ENCODE results near the gene GTF2I. TPM values are rescaled to one million over a fixed set of nuclear protein-coding genes. Genes with fewer than 3 reads are reported as not detected.
"Not testable (repeated sequence)": the region's sequence is repeated elsewhere in the genome, so short reads cannot be mapped to it uniquely, and the experiment has no call there.

The GTF2I gene
- total RNA-seq (2014; rRNA removed; shearing (Covaris generic)): 94.4 and 205 TPM in 2 replicates
- polyA plus RNA-seq (2015; cell fraction: cytosol; rRNA removed): 64.5 and 75.6 TPM in 2 replicates
- 301 and 363 TPM in 2 replicates for polyA plus RNA-seq (2015; cell fraction: nucleus; rRNA removed)

- no peak for DNase-seq (ENCODE audit: low read depth)
Measured at GRCh38 chr7:74657692-74658177, at the start of gene GTF2I. Gene GTF2I, plus strand, starts transcription at chr7:74657718. Its CDS starts 31,411 bp downstream, at chr7:74689129.

- peak; percentile 37 for DNase-seq (ENCODE audit: low read depth)
Measured at GRCh38 chr7:74612015-74612829, 45.3 kb upstream of the GTF2I start.

- DNase-seq (ENCODE audit: low read depth): no peak
Measured at GRCh38 chr7:74615933-74616780, 41.4 kb upstream of the GTF2I start.

DNA sequence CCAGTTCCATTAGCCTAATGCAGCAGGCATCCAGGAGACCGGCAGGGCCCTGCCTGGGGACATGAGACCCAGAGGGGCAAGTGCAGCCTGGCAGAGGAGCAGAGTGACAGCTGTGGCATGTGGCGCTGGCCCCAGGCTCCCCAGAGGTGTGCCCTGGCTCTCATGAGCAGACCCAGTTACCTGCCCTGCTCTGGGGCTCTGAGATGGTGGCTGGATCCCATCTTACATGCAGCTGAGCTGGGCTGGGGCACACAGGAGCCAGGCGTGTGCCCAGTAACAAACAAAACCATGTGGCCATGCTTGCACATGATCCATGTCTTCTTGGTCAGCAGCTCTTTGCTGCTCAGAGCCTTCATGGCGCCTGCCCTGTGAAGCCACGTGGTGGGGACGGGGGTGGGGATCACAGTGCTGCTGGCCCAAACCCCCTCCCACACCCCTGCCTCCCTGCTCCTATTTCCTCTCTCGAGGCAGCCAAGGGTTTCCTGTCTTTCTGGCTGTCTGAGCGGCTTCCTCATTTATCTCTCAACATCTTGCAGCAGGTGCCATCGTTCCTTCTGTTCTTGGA is 40.3 kb upstream of the GTF2I start:
- DNase-seq (ENCODE audit: low read depth): no peak

DNA sequence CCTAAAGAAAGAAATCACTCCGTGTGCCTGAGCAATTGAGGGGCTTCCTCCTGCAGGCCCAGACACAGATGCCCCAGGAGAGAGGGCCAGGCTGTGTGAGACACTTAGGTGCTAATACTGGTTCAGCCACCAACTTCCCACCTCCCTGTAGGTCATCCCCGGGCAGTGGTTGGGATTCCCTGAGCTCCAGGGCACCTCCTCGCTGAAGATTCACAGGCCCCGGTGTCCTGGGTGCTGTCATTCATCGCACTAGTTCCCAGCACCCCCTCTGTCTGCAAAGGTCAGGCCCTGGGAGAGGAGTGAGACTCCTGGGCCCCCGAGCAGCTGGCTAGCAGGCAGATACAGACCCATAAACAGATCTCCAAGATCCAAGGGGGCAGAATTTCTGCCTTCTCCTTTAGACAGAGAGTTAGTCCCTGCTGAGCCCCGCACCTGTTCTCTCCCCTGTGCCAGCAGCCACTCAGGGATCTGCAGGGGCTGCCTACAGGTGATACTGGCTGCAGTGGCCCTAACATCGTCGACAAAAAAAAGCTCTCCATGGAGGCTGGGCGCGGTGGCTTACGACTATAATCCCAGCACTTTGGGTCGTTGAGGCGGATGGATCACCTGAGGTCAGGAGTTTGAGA is 38.2 kb upstream of the GTF2I start:
- DNase-seq (ENCODE audit: low read depth): no peak

- DNase-seq (ENCODE audit: low read depth): no peak
Measured at GRCh38 chr7:74622228-74622749, 35.2 kb upstream of the GTF2I start.

- no peak for DNase-seq (ENCODE audit: low read depth)
Measured at GRCh38 chr7:74623135-74623534, 34.4 kb upstream of the GTF2I start.

- peak; percentile 51 for DNase-seq (ENCODE audit: low read depth)
Measured at GRCh38 chr7:74625446-74625845, 32.1 kb upstream of the GTF2I start.

DNA sequence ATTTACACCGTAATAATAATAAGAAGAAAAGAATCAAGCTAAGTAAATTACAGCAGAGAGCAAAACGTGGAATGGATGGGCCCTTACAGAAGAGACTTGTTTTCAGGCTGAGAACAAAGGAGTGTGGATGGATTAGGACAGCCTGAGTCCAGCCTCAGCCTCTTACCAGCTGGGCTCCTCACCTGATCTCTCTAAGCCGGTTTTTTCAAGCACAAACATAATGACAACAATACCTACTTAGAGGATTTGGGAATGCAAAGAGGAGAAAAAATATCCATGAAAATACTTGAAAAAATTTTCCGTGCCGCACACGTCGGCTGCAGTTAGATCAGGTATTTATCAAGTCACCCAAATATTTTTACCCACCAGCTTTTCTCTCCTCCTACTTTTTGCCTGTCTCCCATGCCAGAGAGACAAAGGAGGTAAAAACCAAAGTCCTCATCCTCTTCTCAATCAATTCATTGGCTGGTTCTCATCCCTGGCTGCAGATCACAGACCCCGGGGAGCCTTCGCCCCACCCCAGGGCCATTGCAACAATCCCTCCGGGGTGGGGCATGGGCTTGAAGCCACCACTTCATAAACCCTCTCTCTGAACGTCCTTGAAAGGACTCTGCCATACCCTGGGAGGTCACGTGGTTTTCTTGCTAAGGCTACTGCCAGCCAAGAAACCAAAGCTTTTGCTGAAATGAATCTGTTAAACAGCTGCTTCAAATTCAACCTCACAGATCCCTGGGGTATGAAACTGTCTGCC is 29.7 kb upstream of the GTF2I start:
- no peak for DNase-seq (ENCODE audit: low read depth)

DNA sequence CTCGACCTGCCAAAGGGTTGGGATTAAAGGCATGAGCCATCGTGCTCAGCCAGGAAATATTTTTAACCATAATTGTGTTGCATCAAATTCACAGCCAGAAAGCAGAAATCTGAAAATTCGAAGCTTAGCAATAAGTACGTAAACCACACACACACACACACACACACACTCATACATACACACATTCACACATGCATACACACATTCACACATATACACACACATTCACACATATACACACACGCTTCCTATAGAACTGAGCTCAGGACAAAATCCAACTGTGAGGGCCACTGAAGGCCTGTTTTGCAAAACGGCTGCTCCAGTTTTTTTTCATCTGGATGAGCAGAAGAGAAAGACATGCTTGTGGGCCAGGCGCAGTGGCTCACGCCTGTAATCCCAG is 25.0 kb upstream of the GTF2I start:
- DNase-seq (ENCODE audit: low read depth): no peak

GRCh38 chr7:74633451-74633921 is 24.0 kb upstream of the GTF2I start:
- no peak for DNase-seq (ENCODE audit: low read depth)

DNA sequence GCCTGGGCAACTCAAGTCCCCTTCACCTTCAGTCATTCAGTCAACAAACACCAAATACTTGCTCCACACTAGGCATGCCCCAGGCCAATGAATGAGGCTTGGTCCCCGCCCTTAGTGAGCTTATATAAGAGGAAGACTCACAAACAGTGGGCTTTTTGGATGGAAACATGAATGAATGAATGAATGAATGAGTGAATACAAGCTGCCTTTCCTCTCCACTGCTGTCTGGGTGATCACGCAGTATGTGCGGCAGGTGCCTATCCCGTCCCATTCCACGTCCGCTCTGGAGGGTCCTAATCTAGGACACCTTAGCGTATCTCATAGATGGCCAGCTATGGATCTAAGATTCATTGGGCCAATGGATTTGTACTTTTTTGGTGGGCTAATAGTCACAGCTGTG is 19.8 kb upstream of the GTF2I start:
- DNase-seq (ENCODE audit: low read depth): no peak

- not testable (repeated sequence) for DNase-seq (ENCODE audit: low read depth)
Measured at GRCh38 chr7:74650055-74650454, 7.5 kb upstream of the GTF2I start.

GRCh38 chr7:74650493-74651132 is 6.9 kb upstream of the GTF2I start:
- not testable (repeated sequence) for DNase-seq (ENCODE audit: low read depth)

DNA sequence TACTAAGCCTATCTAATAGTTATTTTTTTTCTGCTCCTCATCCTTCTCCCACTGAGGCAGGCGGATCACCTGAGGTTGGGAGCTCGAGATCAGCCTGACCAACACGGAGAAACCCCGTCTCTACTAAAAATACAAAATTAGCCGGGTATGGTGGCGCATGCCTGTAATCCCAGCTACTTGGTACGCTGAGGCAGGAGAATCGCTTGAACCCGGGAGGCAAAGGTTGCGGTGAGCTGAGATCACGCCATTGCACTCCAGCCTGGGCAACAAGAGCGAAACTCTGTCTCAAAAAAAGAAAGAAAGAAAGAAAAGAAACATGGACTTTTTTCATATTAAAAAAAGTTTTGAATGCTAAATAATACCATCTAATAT is 6.4 kb upstream of the GTF2I start:
- DNase-seq (ENCODE audit: low read depth): not testable (repeated sequence)

- DNase-seq (ENCODE audit: low read depth): no peak
Measured at GRCh38 chr7:74653686-74654181, 3.8 kb upstream of the GTF2I start.

- no peak for DNase-seq (ENCODE audit: low read depth)
Measured at GRCh38 chr7:74654811-74655210, 2.7 kb upstream of the GTF2I start.

DNA sequence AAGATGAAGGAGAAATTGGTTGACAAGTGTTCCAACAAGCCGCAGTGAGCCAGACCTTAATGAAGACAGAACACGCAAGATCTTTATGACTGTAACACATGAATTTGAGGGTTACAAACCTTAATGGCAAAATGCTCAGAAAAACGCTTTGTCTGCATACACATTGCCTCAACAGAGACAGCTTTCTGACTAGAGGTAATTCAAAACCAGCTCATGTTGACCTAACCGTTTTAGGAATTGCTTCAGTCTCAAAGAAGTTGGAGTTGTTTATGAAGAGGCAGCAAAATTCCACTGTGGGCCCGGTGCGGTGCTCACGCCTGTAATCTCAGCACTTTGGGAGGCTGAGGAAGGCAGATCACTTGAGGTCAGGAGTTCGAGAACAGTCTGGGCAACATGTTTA is 2.2 kb upstream of the GTF2I start:
- no peak for DNase-seq (ENCODE audit: low read depth)

- no peak for DNase-seq (ENCODE audit: low read depth)
Measured at GRCh38 chr7:74655768-74656440, 1.6 kb upstream of the GTF2I start.
